HEK293T (cell line): ENCODE measurements around the gene CFHR5.
"Not testable (repeated sequence)": the region's sequence is repeated elsewhere in the genome, so short reads cannot be mapped to it uniquely, and the experiment has no call there.

ENCODE experiments used
- CTCF ChIA-PET: fragments of 350-600 bp; formaldehyde crosslinking; extraction: SDS; loops from one replicate; lab custom pipeline; 2021; ENCODE audit warnings: antibody characterized with exemption, inconsistent platforms; lab: Yijun Ruan, JAX
- POLR2A ChIA-PET: fragments of 350-600 bp; formaldehyde crosslinking; extraction: SDS; loops from one replicate; lab custom pipeline; 2020; ENCODE audit warnings: antibody characterized with exemption, inconsistent platforms; lab: Yijun Ruan, JAX
- DNase-seq: peaks from one replicate; pipeline ENCODE4 v3.0.0; 2012; ENCODE audit warnings: mixed read lengths; ENCODE audit errors: extremely low spot score
- ARNT ChIP-seq: fragments of 450-650 bp; IDR thresholded peaks from 2 replicates; pipeline ENCODE4 v1.6.1; 2017; ENCODE audit warnings: mild to moderate bottlenecking
- BHLHE40 ChIP-seq: fragments of 450-650 bp; IDR thresholded peaks from 2 replicates; pipeline ENCODE4 v1.6.1; 2016; ENCODE audit warnings: mild to moderate bottlenecking, moderate library complexity, borderline replicate concordance
- CTBP1 ChIP-seq: fragments of 450-650 bp; IDR thresholded peaks from 2 replicates; pipeline ENCODE4 v1.6.1; 2016; ENCODE audit warnings: borderline replicate concordance
- ELF4 ChIP-seq: fragments of 450-650 bp; IDR thresholded peaks from 2 replicates; pipeline ENCODE4 v1.6.1; 2017; ENCODE audit warnings: antibody characterized with exemption
- FOXA1 ChIP-seq: fragments of 450-650 bp; IDR thresholded peaks from 2 replicates; pipeline ENCODE4 v1.6.1; 2016; ENCODE audit warnings: mild to moderate bottlenecking
- FOXK2 ChIP-seq: fragments of 450-650 bp; IDR thresholded peaks from 2 replicates; pipeline ENCODE4 v1.6.1; 2016; ENCODE audit warnings: mild to moderate bottlenecking
- FOXM1 ChIP-seq: fragments of 450-650 bp; IDR thresholded peaks from 2 replicates; pipeline ENCODE4 v1.6.1; 2017; ENCODE audit warnings: mild to moderate bottlenecking, borderline replicate concordance
- HDGF ChIP-seq: fragments of 450-650 bp; IDR thresholded peaks from 2 replicates; pipeline ENCODE4 v1.6.1; 2017; ENCODE audit warnings: antibody characterized with exemption, borderline replicate concordance
- L3MBTL2 ChIP-seq: fragments of 450-650 bp; conservative IDR thresholded peaks from 2 replicates; pipeline ENCODE4 v1.6.1; 2016; ENCODE audit warnings: mild to moderate bottlenecking
- LEF1 ChIP-seq: fragments of 450-650 bp; IDR thresholded peaks from 2 replicates; pipeline ENCODE4 v1.6.1; 2017; ENCODE audit warnings: mild to moderate bottlenecking, borderline replicate concordance
- NFRKB ChIP-seq: fragments of 450-650 bp; IDR thresholded peaks from 2 replicates; pipeline ENCODE4 v1.6.1; 2016; ENCODE audit warnings: mild to moderate bottlenecking, moderate library complexity
- SP1 ChIP-seq: fragments of 450-650 bp; IDR thresholded peaks from 2 replicates; pipeline ENCODE4 v1.6.1; 2017
- SUZ12 ChIP-seq: fragments of 450-650 bp; IDR thresholded peaks from 2 replicates; pipeline ENCODE4 v1.6.1; 2016; ENCODE audit warnings: mild to moderate bottlenecking
- TARDBP ChIP-seq: fragments of 450-650 bp; IDR thresholded peaks from 2 replicates; pipeline ENCODE4 v1.6.1; 2016
- ZNF384 ChIP-seq: fragments of 450-650 bp; IDR thresholded peaks from 2 replicates; pipeline ENCODE4 v1.6.1; 2016
- TF ChIP-seq, protein P1 (sequence below): fragments of 450-650 bp; IDR thresholded peaks from 2 replicates; pipeline ENCODE4 v1.6.1; 2016

CFHR5 gene

DNA sequence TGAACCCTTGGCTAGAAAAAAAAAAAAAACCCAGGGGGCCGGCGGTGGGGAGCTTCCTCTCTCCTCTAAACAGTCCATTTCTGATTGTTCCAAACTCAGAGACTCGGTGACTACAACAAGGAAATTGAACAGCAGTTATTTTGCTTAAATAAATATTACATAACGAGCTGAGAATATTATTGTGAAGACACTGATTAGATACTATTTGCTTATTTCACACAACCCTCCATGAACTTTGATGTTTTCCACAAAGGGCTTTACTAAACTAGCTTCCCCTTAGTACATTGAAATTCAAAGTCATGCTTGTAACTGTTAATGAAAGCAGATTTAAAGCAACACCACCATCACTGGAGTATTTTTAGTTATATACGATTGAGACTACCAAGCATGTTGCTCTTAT is at the start of gene CFHR5:
Gene CFHR5 (plus strand): TSS at position 279 of the 400 bp plus-strand sequence. CDS start 109 bp downstream, at position 388.
- CTCF ChIA-PET: no interaction called here
- no peak for DNase-seq
- TF ChIP-seq LEF1 (no peak), CTBP1 (no peak), SP1 (no peak), BHLHE40 (no peak), L3MBTL2 (no peak), SUZ12 (no peak), ZNF384 (no peak), ELF4 (no peak), FOXM1 (no peak), HDGF (no peak), TARDBP (no peak), FOXK2 (no peak), ARNT (no peak), NFRKB (no peak), FOXA1 (no peak)
- TF ChIP-seq, protein P1, sequence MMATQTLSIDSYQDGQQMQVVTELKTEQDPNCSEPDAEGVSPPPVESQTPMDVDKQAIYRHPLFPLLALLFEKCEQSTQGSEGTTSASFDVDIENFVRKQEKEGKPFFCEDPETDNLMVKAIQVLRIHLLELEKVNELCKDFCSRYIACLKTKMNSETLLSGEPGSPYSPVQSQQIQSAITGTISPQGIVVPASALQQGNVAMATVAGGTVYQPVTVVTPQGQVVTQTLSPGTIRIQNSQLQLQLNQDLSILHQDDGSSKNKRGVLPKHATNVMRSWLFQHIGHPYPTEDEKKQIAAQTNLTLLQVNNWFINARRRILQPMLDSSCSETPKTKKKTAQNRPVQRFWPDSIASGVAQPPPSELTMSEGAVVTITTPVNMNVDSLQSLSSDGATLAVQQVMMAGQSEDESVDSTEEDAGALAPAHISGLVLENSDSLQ: no peak
- POLR2A ChIA-PET: no interaction called here

DNA sequence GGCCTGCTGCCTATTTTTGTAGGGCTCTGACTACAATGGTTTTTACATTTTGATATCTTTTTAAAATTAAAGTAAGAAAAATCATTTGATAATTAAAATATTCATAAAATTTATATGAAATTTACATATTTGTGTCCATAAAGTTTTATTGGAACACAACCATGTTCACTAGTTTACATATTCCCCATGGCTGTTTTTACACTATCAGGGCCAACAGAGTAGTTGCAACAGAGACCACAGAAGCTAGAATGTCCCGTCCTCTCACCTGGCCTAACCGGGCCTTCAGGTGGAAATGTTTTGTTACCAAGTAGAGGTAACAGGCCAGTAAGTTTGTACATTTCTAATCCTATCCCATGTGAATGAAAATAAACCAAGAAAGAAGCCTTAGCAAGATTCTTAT is 44.5 kb upstream of the CFHR5 start:
- CTCF ChIA-PET, DNase-seq, POLR2A ChIA-PET: not testable (repeated sequence)

DNA sequence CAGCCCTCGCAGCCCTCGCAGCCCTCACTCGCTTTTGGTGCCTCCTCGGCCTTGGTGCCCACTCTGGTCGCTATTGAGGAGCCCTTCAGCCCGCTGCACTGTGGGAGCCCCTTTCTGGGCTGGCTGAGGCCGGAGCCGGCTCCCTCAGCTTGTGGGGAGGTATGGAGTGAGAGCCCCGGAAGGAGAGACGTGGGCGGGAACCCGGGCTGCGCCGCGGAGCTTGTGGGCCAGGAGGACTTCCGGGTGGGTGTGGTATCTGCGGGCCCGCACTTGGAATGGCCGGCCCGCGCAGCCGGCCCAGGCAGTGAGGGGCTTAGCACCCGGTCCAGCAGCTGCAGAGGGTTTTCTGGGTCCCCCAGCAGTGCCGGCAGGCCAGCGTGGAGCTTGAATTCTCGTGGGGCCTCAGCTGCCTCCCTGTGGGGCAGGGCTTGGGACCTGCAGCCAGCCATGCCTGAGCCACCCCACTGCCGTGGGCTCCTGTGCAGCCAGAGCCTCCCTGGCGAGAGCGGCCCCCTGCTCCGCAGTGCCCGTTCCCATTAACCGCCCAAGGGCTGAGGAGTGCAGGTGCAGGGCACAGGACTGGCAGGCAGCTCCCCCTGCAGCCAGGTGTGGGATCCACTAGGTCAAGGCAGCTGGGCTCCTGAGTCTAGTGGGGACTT is 43.7 kb upstream of the CFHR5 start:
- no peak for DNase-seq
- ChIA-PET CTCF (no interaction called here), POLR2A (no interaction called here)
- TF ChIP-seq SP1 (no peak), FOXK2 (no peak), SUZ12 (no peak), LEF1 (no peak)

DNA sequence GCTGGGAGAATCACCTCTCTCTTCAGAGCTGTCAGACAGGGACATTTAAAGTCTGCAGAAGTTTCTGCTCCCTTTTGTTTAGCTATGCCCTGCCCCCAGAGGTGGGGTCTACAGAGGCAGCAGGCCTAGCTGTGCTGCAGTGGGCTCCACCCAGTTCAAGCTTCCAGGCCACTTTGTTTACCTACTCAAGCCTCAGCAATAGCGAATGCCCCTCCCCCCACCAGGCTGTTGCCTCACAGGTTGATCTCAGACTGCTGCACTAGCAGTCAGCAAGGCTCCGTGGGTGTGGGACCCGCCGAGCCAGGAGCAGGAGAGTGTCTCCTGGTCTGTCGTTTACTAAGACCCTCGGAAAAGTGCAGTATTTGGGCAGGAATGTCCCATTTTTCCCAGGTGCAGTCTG is 35.9 kb upstream of the CFHR5 start:
- POLR2A ChIA-PET, CTCF ChIA-PET, DNase-seq: not testable (repeated sequence)

DNA sequence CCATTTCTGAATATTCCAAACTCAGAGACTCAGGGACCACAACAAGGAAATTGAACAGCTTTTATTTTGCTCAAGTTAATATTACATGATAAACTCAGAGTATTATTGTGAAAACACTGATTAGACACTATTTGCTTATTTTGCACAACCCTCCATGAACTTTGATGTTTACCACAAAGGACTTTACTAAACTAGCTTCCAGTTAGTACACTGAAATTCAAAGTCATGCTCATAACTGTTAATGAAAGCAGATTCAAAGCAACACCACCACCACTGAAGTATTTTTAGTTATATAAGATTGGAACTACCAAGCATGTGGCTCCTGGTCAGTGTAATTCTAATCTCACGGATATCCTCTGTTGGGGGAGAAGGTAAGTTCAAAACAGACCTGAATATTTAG is 33.8 kb upstream of the CFHR5 start, which contains the start of gene CFHR2:
Gene CFHR2 (plus strand): TSS at position 171 of the 400 bp plus-strand sequence. CDS start 143 bp downstream, at position 314.
- POLR2A ChIA-PET, CTCF ChIA-PET, DNase-seq: not testable (repeated sequence)

DNA sequence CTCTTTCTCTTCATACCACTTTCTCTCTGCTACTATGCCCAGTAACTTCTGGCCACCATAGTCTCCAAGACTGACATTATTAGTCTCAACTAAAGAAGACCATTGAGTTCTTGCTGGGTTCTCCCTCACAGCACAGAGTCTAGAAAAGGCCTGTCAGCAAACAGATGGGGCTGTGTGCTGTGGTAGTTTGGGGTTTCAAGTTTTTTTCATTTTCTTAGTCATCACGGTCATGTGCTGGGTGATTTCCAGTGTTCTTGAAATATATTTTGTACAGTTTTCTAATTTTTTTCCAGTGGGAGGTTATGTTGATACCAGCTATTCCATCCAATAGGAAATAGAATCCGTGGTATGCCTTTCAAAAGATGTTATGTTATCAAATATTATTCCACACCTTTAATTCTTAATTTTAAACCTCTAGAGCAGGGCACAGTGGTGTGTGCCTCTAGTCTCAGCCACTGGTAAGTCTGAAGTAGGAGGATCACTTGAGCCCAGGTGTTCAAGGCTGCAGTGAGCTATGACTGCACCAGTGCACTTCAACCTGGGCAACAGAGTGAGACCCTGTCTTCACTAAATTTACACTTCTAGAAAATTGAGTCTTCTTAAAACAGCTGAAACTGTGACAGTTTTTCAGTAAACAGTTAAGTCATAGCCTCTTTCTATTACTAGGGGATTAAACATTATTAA is 25.5 kb upstream of the CFHR5 start:
- POLR2A ChIA-PET: no interaction called here
- TF ChIP-seq HDGF: no peak
- TF ChIP-seq FOXM1: no peak
- TF ChIP-seq LEF1: no peak
- no peak for TF ChIP-seq ARNT
- TF ChIP-seq BHLHE40: no peak
- TF ChIP-seq FOXK2: no peak
- no peak for TF ChIP-seq TARDBP
- no peak for TF ChIP-seq ZNF384
- no peak for TF ChIP-seq FOXA1
- no peak for TF ChIP-seq SUZ12
- TF ChIP-seq ELF4: no peak
- no peak for TF ChIP-seq L3MBTL2
- no peak for TF ChIP-seq SP1
- no peak for TF ChIP-seq NFRKB
- TF ChIP-seq CTBP1: no peak
- DNase-seq: no peak
- CTCF ChIA-PET: no interaction called here

DNA sequence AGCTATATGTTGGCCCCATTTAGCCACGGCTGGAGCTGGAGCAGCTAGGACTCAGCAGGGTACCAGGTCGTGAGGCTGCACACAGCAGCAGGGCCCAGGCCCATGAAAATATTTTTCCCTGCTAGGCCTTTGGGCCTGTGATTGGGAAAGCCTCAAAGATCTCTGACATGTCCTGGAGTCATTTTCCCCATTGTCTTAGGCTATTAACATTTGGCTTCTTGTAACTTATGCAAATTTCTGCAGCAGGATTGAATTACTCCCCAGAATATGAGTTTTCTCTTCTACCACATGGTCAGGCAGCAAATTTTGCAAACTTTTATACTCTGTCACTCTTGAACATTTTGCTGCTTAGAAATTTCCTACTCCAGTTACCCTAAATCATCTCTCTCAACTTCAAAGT is 22.6 kb upstream of the CFHR5 start:
- POLR2A ChIA-PET: no interaction called here
- CTCF ChIA-PET: no interaction called here
- TF ChIP-seq HDGF (no peak), FOXK2 (no peak), FOXA1 (no peak), CTBP1 (no peak), SUZ12 (no peak), ELF4 (no peak), ZNF384 (no peak), ARNT (no peak), L3MBTL2 (no peak), FOXM1 (no peak), SP1 (no peak), TARDBP (no peak)
- DNase-seq: no peak

DNA sequence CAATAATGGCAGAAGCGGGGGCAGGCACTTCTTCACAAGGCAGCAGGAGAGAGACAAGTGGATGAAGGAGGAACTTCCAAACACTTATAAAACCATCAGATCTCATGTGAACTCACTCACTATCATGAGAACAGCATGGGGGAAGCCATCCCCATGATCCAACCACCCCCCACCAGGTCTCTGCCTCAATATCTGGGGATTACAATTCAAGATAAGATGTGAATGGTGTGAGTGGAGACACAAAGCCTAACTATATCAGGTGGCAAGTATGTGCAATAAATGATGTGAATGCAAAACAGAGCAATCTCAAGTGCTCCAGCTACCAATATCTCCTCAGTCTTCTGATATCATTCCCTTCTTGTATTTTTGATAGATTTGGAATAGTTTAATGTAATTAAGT is 21.4 kb upstream of the CFHR5 start:
- CTCF ChIA-PET: no interaction called here
- TF ChIP-seq CTBP1 (no peak), TARDBP (no peak), BHLHE40 (no peak), ZNF384 (no peak), SP1 (no peak), L3MBTL2 (no peak), FOXM1 (no peak), FOXK2 (no peak), NFRKB (no peak), ARNT (no peak), ELF4 (no peak), HDGF (no peak), SUZ12 (no peak), LEF1 (no peak), FOXA1 (no peak)
- POLR2A ChIA-PET: no interaction called here
- no peak for DNase-seq
